GM23248 (cell line): ENCODE data around the gene MSS51.

Source experiments
- EZH2 ChIP-seq: fragments of 200-600 bp; sonication (generic); IDR thresholded peaks from 2 replicates; pipeline ENCODE4 v1.6.1; 2018; ENCODE audit warnings: antibody characterized with exemption, mild to moderate bottlenecking; ENCODE audit not compliant: insufficient read depth, poor library complexity, severe bottlenecking
- EZH2phosphoT487 ChIP-seq: fragments of 200-600 bp; sonication (generic); IDR thresholded peaks from 2 replicates; pipeline ENCODE4 v1.6.1; 2018; ENCODE audit warnings: antibody characterized with exemption, moderate library complexity, mild to moderate bottlenecking, low read depth; ENCODE audit not compliant: insufficient read depth

DNA sequence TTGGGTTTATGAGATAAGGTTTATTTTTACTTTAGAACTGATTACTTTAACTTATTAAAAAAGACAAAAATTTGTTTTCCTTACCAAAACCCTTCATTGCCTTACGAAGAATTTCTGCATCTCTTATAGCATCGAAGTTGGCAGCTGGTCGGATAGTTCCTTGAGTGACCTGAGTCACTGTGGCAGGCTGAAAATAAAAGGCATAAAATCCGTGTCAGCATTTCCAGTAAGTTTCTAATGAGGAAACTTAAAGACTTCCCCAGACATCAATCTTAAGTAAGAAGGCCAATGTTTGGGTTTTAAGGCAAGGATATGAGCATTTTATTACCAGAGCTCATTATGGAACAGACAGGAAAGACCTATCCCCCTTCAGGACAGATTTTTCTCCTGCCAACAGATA, 45.1 kb downstream of the MSS51 start:
- TF ChIP-seq EZH2phosphoT487: no peak
- TF ChIP-seq EZH2: no peak
